GM12892 (cell line): ENCODE data around the gene PLG.

Experiments
- POLR2A ChIP-seq: IDR thresholded peaks from 2 replicates; pipeline ENCODE4 v1.6.1; 2011; ENCODE audit warnings: low read depth, low read length, control low read depth
- POLR2AphosphoS5 ChIP-seq: IDR thresholded peaks from 2 replicates; pipeline ENCODE4 v1.6.1; 2011; ENCODE audit warnings: low read depth, low read length, control low read depth

DNA sequence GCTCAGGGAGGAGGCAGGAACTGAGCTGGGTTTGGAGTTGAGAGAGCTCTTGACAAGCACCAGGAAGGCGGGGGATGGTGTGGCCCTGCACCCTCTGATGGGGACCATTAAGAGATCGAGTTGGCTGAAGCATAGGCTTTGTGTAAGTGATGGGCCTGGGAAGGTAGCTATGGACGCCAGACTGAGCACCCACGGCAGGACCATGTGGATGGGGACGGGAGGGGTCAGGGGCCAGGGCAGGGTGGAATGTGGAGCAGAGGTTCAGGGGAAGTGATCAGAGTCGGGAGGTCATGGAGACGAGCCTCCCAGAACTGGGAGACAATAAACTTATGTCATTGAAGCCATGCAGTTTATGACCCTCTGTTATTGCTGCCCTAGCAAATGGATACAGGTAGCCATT lies 81.7 kb downstream of the PLG start:
- TF ChIP-seq POLR2AphosphoS5, result no peak
- TF ChIP-seq POLR2A, result no peak
